PC-9 (cell line): Measurements from ENCODE around the gene TBC1D9B. TPM values are rescaled to one million over a fixed set of nuclear protein-coding genes. Genes with fewer than 3 reads are reported as not detected.
A peak's percentile ranks its signal among the peaks of the same experiment; 100 is the strongest.

Experiments
- BruUV-seq: library from RNA; stranded (reverse); fragments of 400-500 nt; replicated peaks from 2 replicates; lab custom pipeline; 2021; lab: Mats Ljungman, UMichigan
- CTCF ChIA-PET: fragments of 300-600 bp; sonication (Branson Sonifier 250); formaldehyde crosslinking; loops from one replicate; lab custom pipeline; 2022; ENCODE audit warnings: antibody characterized with exemption; lab: Charles Lee
- POLR2A ChIA-PET: fragments of 300-600 bp; sonication (Branson Sonifier 250); formaldehyde crosslinking; loops from one replicate; lab custom pipeline; 2022; ENCODE audit warnings: antibody characterized with exemption; ENCODE audit not compliant: unreplicated experiment; lab: Charles Lee
- DNase-seq, 2 experiments: peaks; one replicate each; pipeline versions ENCODE4 v3.0.0 to v3.0.0-alpha.2; 2015 to 2022; ENCODE audit warnings: mixed read lengths in 1 of 2
- H2AFZ ChIP-seq: fragments of 200-600 bp; sonication (generic); 2 replicates; pipeline ENCODE4 v1.8.1; 2017; ENCODE audit warnings: antibody characterized with exemption
- H3F3A ChIP-seq: fragments of 200-600 bp; sonication (generic); 2 replicates; pipeline ENCODE4 v1.8.1; 2017; ENCODE audit warnings: antibody characterized with exemption, mild to moderate bottlenecking, low read depth; ENCODE audit not compliant: insufficient read depth
- H3K27ac ChIP-seq: fragments of 200-600 bp; sonication (generic); 2 replicates; pipeline ENCODE4 v1.6.1; 2016; ENCODE audit warnings: mixed run types
- H3K27me3 ChIP-seq: fragments of 200-600 bp; sonication (generic); 2 replicates; pipeline ENCODE4 v1.6.1; 2016; ENCODE audit warnings: low read depth, mixed run types; ENCODE audit not compliant: insufficient read depth
- H3K36me3 ChIP-seq: fragments of 200-600 bp; sonication (generic); 2 replicates; pipeline ENCODE4 v1.6.1; 2016; ENCODE audit warnings: low read depth, mixed run types
- H3K4me1 ChIP-seq: fragments of 200-600 bp; sonication (generic); replicated peaks from 2 replicates; pipeline ENCODE4 v1.6.1; 2016; ENCODE audit warnings: mixed run types; ENCODE audit not compliant: insufficient read depth
- H3K4me2 ChIP-seq: fragments of 200-600 bp; sonication (generic); 2 replicates; pipeline ENCODE4 v1.6.1; 2017; ENCODE audit warnings: mixed run types
- H3K4me3 ChIP-seq: fragments of 200-600 bp; sonication (generic); 2 replicates; pipeline ENCODE4 v1.6.1; 2016; ENCODE audit warnings: mixed run types
- H3K79me2 ChIP-seq: fragments of 200-600 bp; sonication (generic); 2 replicates; pipeline ENCODE4 v1.6.1; 2017; ENCODE audit warnings: low read depth, mixed run types
- H3K9me2 ChIP-seq: fragments of 200-600 bp; sonication (generic); 2 replicates; pipeline ENCODE4 v1.8.1; 2017; ENCODE audit warnings: mild to moderate bottlenecking; ENCODE audit not compliant: insufficient read depth
- H3K9me3 ChIP-seq: fragments of 200-600 bp; sonication (generic); 2 replicates; pipeline ENCODE4 v1.8.1; 2016; ENCODE audit warnings: low read depth; ENCODE audit not compliant: insufficient read depth
- H4K20me1 ChIP-seq: fragments of 200-600 bp; sonication (generic); 2 replicates; pipeline ENCODE4 v1.8.1; 2017; ENCODE audit not compliant: insufficient read depth
- CTCF ChIP-seq: fragments of 200-600 bp; sonication (generic); conservative IDR thresholded peaks from 2 replicates; pipeline ENCODE4 v1.6.1; 2017; ENCODE audit warnings: mixed run types, antibody characterized with exemption, mild to moderate bottlenecking, moderate library complexity
- EZH2 ChIP-seq: fragments of 200-600 bp; sonication (generic); IDR thresholded peaks from 2 replicates; pipeline ENCODE4 v1.8.0; 2017; ENCODE audit warnings: antibody characterized with exemption, low read depth
- intact Hi-C: fragments of 100-400 bp; cut with micrococcal nuclease; formaldehyde crosslinking; loops from one replicate; pipeline ENCODE4 v1.10.0; 2022; ENCODE audit not compliant: unreplicated experiment
- total RNA-seq: library from RNA; stranded (reverse); gene quantifications from 2 replicates; pipeline ENCODE4 v1.2.3, GENCODE V29; 2021

TBC1D9B gene
- total RNA-seq, 1 experiment from 2014 or later, result 118 TPM

DNA sequence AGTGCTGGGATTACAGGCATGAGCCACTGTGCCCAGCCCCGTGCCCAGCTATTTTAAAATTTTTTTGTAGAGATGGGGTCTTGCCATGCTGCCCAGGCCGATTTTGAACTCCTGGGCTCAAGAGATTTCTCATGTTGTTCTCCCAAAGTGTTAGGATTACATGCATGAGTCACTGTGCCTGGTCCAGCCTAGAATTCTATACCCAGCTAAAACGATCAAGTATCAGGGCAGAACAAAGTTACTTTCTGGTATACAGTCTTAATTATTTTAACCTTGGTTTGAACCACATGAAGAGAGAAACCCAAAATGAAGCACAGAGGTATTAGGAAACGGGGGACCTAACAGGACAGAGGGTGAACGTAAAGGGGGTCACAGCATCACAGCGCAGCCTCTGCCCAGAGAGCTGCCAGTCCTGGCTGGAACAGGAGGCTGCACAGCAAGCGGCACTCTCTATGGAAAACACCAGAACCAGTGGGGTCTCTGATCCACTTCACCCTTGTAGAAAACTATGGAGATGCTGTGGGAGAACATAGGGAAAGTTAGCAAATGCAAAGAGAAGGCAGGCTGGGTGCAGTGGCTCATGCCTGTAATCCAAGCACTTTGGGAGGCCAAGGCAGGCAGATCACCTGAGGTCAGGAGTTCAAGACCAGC lies 76.8 kb downstream of the TBC1D9B start:
- CTCF ChIA-PET, result no interaction called here

GRCh38 chr5:179829732-179830435 lies 77.8 kb downstream of the TBC1D9B start:
- intact Hi-C loops, result no loop called here
- peaks cover 88% of the 10 kb centered on the region for H4K20me1 ChIP-seq
- peaks cover 92% of the 10 kb centered on the region for H3F3A ChIP-seq
- H2AFZ ChIP-seq, result no peak overlapping the region
- no peaks in the 10 kb centered on the region for H3K27me3 ChIP-seq
- no peak overlapping the region for H3K4me3 ChIP-seq
- peaks cover 82% of the 10 kb centered on the region for H3K36me3 ChIP-seq
- H3K79me2 ChIP-seq, result peaks cover 71% of the 10 kb centered on the region
- no peaks in the 10 kb centered on the region for H3K9me3 ChIP-seq
- DNase-seq, result no peak
- TF ChIP-seq EZH2 (no peak), CTCF (no peak)
- H3K27ac ChIP-seq, result peak overlapping the region; percentile 19; the same call in 1 of the 2 replicates
- H3K4me1 ChIP-seq, result peaks cover 8% of the 10 kb centered on the region; the same call in 1 of the 2 replicates
- POLR2A ChIA-PET, result interaction anchor here (0.7 kb wide), 1 partner anchor 93 kb away, joined by 6 read pairs; no protein-coding TSS in a partner anchor
- H3K9me2 ChIP-seq, result no peaks in the 10 kb centered on the region
- CTCF ChIA-PET, result no interaction called here
- no TSS peak for BruUV-seq
- no peak overlapping the region for H3K4me2 ChIP-seq

More for the DNA sequence above, 76.8 kb downstream of the TBC1D9B start:
- H2AFZ ChIP-seq, result no peak overlapping the region
- H3K27me3 ChIP-seq, result no peaks in the 10 kb centered on the region
- no peak for TF ChIP-seq EZH2
- no peak for TF ChIP-seq CTCF
- no peak overlapping the region for H3K4me2 ChIP-seq
- no TSS peak for BruUV-seq
- H3K9me3 ChIP-seq, result no peaks in the 10 kb centered on the region
- peaks cover 72% of the 10 kb centered on the region for H3K36me3 ChIP-seq
- peaks cover 79% of the 10 kb centered on the region for H4K20me1 ChIP-seq
- no peak overlapping the region for H3K4me3 ChIP-seq
- DNase-seq, result no peak
- no peak overlapping the region; the same call in 1 of the 2 replicates for H3K27ac ChIP-seq
- peaks cover 8% of the 10 kb centered on the region; the same call in 1 of the 2 replicates for H3K4me1 ChIP-seq
- H3F3A ChIP-seq, result peaks cover 87% of the 10 kb centered on the region
- H3K79me2 ChIP-seq, result peaks cover 61% of the 10 kb centered on the region
- H3K9me2 ChIP-seq, result no peaks in the 10 kb centered on the region
- POLR2A ChIA-PET, result interaction anchor here (0.7 kb wide), 1 partner anchor 293 kb away, joined by 3 read pairs; no protein-coding TSS in a partner anchor
- intact Hi-C loops, result no loop called here

- H4K20me1 ChIP-seq, result peaks cover 98% of the 10 kb centered on the region
- no peak overlapping the region for H3K4me3 ChIP-seq
- peaks cover 81% of the 10 kb centered on the region for H3K79me2 ChIP-seq
- H3K27me3 ChIP-seq, result no peaks in the 10 kb centered on the region
- intact Hi-C loops, result no loop called here
- peaks cover 90% of the 10 kb centered on the region for H3K36me3 ChIP-seq
- H3K9me2 ChIP-seq, result no peaks in the 10 kb centered on the region
- H3K27ac ChIP-seq, result peak overlapping the region; percentile 43; the same call in 1 of the 2 replicates
- ChIA-PET CTCF (interaction anchor here (0.9 kb wide), 1 partner anchor 72 kb away, joined by 4 read pairs; no protein-coding TSS in a partner anchor), POLR2A (no interaction called here)
- no peak for TF ChIP-seq EZH2
- TF ChIP-seq CTCF, result no peak
- H3K9me3 ChIP-seq, result no peaks in the 10 kb centered on the region
- no TSS peak for BruUV-seq
- H3F3A ChIP-seq, result peaks cover 99% of the 10 kb centered on the region
- no peak overlapping the region for H2AFZ ChIP-seq
- DNase-seq, result no peak
- H3K4me2 ChIP-seq, result no peak overlapping the region
- H3K4me1 ChIP-seq, result peaks cover 18% of the 10 kb centered on the region
Observed at GRCh38 chr5:179828756-179829421, 78.8 kb downstream of the TBC1D9B start.
